Omental fat pad (tissue), 4 donors: Measurements from ENCODE around the gene SRGAP3. TPM values are rescaled to one million over a fixed set of nuclear protein-coding genes. Genes with fewer than 3 reads are reported as not detected.

Source experiments
- ATAC-seq: fragments of 150-250 bp; one replicate; pipeline ENCODE4 v1.9.1; 2016; ENCODE audit warnings: mild to moderate bottlenecking, moderate library complexity; ENCODE audit not compliant: low FRiP score
- DNase-seq: peaks from one replicate; pipeline ENCODE4 v3.0.0-alpha.2; 2019; ENCODE audit warnings: low spot score
- CTCF ChIP-seq, 3 donors: fragments of 450-650 bp; IDR thresholded peaks; one replicate each; pipeline ENCODE4 v1.5.1; 2016 to 2017; ENCODE audit warnings: antibody characterized with exemption in 3 of 3, mild to moderate bottlenecking in 3 of 3, moderate library complexity in 2 of 3
- total RNA-seq, 4 donors: library from RNA; depleted of rRNA; stranded (reverse); fragments of >200 nt; gene quantifications; one replicate each; pipeline ENCODE4 v1.1.0, GENCODE V29; 2016

The SRGAP3 gene
- total RNA-seq, 4 donors from 2014 or later = 3.0 to 5.3 (median 3.6) TPM

GRCh38 chr3:9247361-9247940, 2.0 kb downstream of the SRGAP3 start:
- TF ChIP-seq CTCF (IDR thresholded peaks at IDR 0.05) = no peak
- DNase-seq = no peak
- ATAC-seq = no peak

- no peak for TF ChIP-seq CTCF (IDR thresholded peaks at IDR 0.05)
- no peak for ATAC-seq
- no peak for DNase-seq
Measured at GRCh38 chr3:9246189-9246588, 3.3 kb downstream of the SRGAP3 start.

GRCh38 chr3:9244495-9245183, 4.8 kb downstream of the SRGAP3 start:
- TF ChIP-seq CTCF (IDR thresholded peaks at IDR 0.05) = no peak
- no peak for ATAC-seq
- DNase-seq = no peak

GRCh38 chr3:9241956-9242355, 7.5 kb downstream of the SRGAP3 start:
- TF ChIP-seq CTCF (IDR thresholded peaks at IDR 0.05) = no peak
- ATAC-seq (no peak), DNase-seq (no peak)

- ATAC-seq = no peak
- no peak for DNase-seq
- no peak for TF ChIP-seq CTCF (IDR thresholded peaks at IDR 0.05)
Measured at GRCh38 chr3:9239680-9240079, 9.8 kb downstream of the SRGAP3 start.

GRCh38 chr3:9238721-9239295, 10.6 kb downstream of the SRGAP3 start:
- no peak for ATAC-seq
- TF ChIP-seq CTCF (IDR thresholded peaks at IDR 0.05) = no peak

GRCh38 chr3:9238276-9238675, 11.2 kb downstream of the SRGAP3 start:
- DNase-seq (no peak), ATAC-seq (no peak)
- no peak for TF ChIP-seq CTCF (IDR thresholded peaks at IDR 0.05)

More at GRCh38 chr3:9238721-9239295, 10.6 kb downstream of the SRGAP3 start:
- DNase-seq = no peak
